HUDEP-2 (cell line): Measurements from ENCODE around the gene CRX.
"Not testable (repeated sequence)": the region's sequence is repeated elsewhere in the genome, so short reads cannot be mapped to it uniquely, and the experiment has no call there.

Experiments used
- DNase-seq, 76 experiments: peaks; one replicate each; lab custom pipeline; 2025; ENCODE audit not compliant: unreplicated experiment in 76 of 76; lab: John Stamatoyannopoulos, UW

Gene CRX

GRCh38 chr19:47858231-47858630 lies 36.5 kb downstream of the CRX start:
- DNase-seq, result not testable (repeated sequence)

GRCh38 chr19:47858646-47859285 lies 37.0 kb downstream of the CRX start, which contains the start of gene TPRX2:
TSS of gene TPRX2 (plus strand) at chr19:47859235. CDS start at chr19:47859247, 12 bp downstream.
- not testable (repeated sequence) for DNase-seq

- DNase-seq, result not testable (repeated sequence)
These were observed 38.1 kb downstream of the CRX start for GRCh38 chr19:47859838-47860237.

DNA sequence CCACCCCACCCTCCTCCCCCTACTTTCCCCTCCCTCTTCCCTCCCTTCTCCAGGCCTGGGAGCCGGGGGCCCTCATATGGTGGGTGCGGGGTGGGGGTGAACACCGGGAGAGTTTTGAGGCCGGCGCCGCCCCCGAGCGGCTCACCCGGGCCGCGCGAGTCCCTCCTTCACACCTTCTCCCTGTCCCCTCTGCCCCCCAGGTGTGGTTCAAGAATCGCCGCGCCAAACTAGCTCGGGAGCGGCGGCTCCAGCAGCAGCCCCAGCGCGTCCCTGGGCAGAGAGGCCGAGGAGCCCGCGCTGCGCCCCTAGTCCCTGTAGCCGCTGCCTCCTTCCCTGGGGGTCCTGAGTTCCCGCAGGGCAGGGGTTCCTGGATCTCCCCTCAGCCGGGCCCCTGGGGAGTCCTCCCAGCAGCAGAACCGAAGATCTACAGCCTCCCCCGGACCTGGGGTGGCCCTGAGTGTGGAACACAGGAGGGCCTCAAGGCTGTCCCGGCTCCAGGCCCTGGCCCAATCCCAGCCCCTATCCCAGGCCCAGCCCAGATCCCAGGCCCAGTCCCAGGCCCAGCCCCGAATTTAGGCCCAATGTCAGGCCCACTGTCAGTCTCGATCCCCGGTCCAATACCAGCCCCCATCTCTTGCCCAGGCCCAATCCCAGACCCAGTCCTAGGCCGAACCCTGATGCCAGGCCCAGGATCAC lies 39.0 kb downstream of the CRX start:
- DNase-seq, result no peak

DNA sequence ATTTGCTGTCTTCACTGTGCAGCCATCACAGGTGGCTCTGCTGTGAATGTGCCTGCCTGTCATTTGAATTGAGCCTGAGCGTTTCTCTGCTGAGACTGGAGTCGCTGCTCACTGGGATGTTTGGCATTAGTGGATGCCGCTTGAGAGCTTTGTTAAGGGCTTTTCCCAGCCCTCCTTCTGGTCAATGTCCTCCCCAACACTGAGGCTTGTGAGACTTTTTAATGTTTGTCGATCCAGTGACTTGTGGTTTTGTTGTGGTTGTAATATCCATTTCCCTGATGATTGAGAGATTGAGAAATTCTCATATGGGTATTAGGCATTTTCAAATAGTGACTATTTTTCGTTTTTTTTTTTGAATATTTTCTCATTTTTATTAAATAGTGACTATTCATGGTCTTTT lies 39.9 kb downstream of the CRX start:
- no peak for DNase-seq

- DNase-seq, result peak in 69 of 76 experiments; percentile 37 to 95 (median 81)
These were observed 41.8 kb downstream of the CRX start for GRCh38 chr19:47863514-47863936.

- no peak for DNase-seq
These were observed 43.4 kb downstream of the CRX start for GRCh38 chr19:47865166-47865565.

GRCh38 chr19:47878906-47879305 lies 57.2 kb downstream of the CRX start:
- DNase-seq, result no peak

GRCh38 chr19:47879385-47879784 lies 57.6 kb downstream of the CRX start:
- not testable (repeated sequence) for DNase-seq

- DNase-seq, result no peak
These were observed 60.0 kb downstream of the CRX start for GRCh38 chr19:47881757-47882156.

- no peak for DNase-seq
These were observed 61.2 kb downstream of the CRX start for GRCh38 chr19:47882890-47883289.

DNA sequence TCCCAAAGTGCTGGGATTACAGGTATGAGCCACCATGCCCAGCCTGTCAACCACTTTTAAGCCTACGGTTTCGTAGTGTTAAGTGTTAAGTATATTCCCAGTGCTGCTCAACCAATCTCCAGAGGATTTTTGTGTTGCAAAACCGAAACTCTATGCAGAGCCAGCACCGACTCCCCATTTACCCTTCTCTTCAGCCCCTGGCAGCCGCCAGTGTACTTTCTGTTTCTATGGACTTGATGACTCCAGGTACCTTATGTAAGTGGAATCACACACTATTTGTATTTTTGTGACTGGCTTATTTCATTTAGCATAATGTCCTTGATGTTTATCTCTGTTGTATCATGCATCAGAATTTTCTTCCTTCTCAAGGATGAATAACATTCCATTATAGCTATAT lies 63.3 kb downstream of the CRX start:
- no peak for DNase-seq

DNA sequence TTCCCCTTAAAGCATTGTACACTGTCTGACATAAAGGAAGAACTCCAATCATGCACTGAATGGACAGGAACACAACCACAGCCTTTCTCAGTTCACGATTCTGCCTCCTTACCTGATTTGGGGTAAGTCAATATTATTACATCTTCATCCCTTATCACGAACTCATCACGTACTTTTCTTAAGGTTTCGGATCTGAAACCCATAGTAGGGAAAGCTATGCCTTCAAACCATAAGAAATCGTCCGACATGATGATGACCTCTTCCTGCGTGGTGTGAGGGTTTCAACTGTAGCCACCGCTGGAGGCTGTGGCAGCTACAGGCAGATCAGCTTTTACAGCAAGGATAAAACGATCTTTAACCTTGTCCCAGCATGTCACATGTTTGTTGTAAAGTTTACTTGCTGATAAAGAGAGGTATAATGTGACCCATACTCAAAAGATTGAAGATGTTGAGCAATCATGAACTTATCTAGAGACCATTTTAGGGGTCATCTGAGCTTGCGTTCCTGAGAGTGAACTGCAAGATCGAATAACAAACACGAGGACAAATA lies 64.3 kb downstream of the CRX start, which contains the start of gene SULT2A1:
Gene SULT2A1, minus strand, starts transcription at position 306 of the 550 bp plus-strand sequence. Its CDS starts 58 bp downstream, at position 248.
- no peak for DNase-seq

DNA sequence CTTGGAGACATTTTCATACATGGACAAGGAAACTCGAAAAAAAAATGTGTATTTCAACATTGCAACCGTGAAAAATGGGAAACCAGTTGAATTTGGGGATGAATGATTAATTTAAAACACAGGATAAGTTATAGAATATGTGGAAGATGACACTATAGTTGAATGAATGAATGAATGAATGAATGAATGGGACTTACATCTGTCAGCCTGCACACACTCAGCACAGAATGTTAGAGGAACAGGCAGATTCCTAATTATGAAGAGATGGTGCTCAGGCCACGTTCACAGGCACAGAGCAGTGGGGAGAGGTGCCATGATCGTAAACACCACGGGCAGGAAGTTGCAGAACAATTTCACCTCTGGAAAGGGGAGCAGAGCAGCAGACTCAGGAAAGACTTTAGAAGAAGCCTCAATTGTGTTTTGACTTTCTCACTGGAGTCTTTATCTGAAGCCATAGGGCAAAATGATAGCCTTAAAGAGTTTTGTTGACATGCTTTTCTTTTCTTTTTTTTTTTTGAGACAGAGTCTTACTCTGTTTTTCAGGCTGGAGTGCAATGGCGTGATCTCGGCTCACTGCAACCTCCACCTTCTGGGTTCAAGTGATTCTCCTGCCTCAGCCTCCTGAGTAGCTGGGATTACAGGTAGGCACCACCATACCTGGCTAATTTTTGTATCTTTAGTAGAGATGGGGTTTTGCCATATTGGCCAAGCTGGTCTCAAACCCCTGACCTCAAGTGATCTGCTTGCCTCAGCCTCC lies 69.3 kb downstream of the CRX start:
- DNase-seq, result no peak

GRCh38 chr19:47891622-47891922 lies 69.8 kb downstream of the CRX start:
- peak in 3 of 76 experiments; percentile 11 to 34 (median 27) for DNase-seq

- peak in 74 of 76 experiments; percentile 47 to 99 (median 90) for DNase-seq
These were observed 70.4 kb downstream of the CRX start for GRCh38 chr19:47891923-47892666.
